GM19455 (cell line): ENCODE measurements around the gene BMP4.
"Not testable (repeated sequence)": the region's sequence is repeated elsewhere in the genome, so short reads cannot be mapped to it uniquely, and the experiment has no call there.

Source experiments
- ATAC-seq: cut with Tn5 transposase; IDR thresholded peaks from one replicate; pipeline ENCODE4 v1.9.1; 2021; ENCODE audit not compliant: unreplicated experiment

BMP4 gene

GRCh38 chr14:53956427-53957201, at the start of gene BMP4:
TSS of gene BMP4 (minus strand) at chr14:53956825. CDS start at chr14:53952222, 4,603 bp downstream.
- ATAC-seq = no peak

GRCh38 chr14:54003064-54003463, 46.4 kb upstream of the BMP4 start:
- ATAC-seq = no peak

GRCh38 chr14:54002653-54003052, 46.0 kb upstream of the BMP4 start:
- ATAC-seq = no peak

- no peak for ATAC-seq
These were observed 44.7 kb upstream of the BMP4 start for GRCh38 chr14:54001189-54001878.

- ATAC-seq = no peak
These were observed 43.8 kb upstream of the BMP4 start for GRCh38 chr14:54000341-54000811.

- no peak for ATAC-seq
These were observed 42.5 kb upstream of the BMP4 start for GRCh38 chr14:53999061-53999488.

GRCh38 chr14:53996041-53996440, 39.4 kb upstream of the BMP4 start:
- ATAC-seq = no peak

GRCh38 chr14:53993920-53994607, 37.4 kb upstream of the BMP4 start:
- no peak for ATAC-seq

GRCh38 chr14:53990978-53991377, 34.4 kb upstream of the BMP4 start:
- ATAC-seq = no peak

GRCh38 chr14:53986718-53987117, 30.1 kb upstream of the BMP4 start:
- not testable (repeated sequence) for ATAC-seq

GRCh38 chr14:53984958-53985357, 28.3 kb upstream of the BMP4 start:
- ATAC-seq = not testable (repeated sequence)

GRCh38 chr14:53983112-53983511, 26.5 kb upstream of the BMP4 start:
- ATAC-seq = no peak

- no peak for ATAC-seq
These were observed 25.9 kb upstream of the BMP4 start for GRCh38 chr14:53982546-53982945.

GRCh38 chr14:53979747-53980642, 23.4 kb upstream of the BMP4 start:
- ATAC-seq = no peak

GRCh38 chr14:53979113-53979681, 22.6 kb upstream of the BMP4 start:
- ATAC-seq = no peak

GRCh38 chr14:53978194-53978593, 21.6 kb upstream of the BMP4 start:
- no peak for ATAC-seq

- no peak for ATAC-seq
These were observed 18.8 kb upstream of the BMP4 start for GRCh38 chr14:53975444-53975843.

- no peak for ATAC-seq
These were observed 14.9 kb upstream of the BMP4 start for GRCh38 chr14:53971521-53971920.

GRCh38 chr14:53969326-53969725, 12.7 kb upstream of the BMP4 start:
- no peak for ATAC-seq

- ATAC-seq = no peak
These were observed 12.1 kb upstream of the BMP4 start for GRCh38 chr14:53968726-53969125.
